ENCODE data around the gene SPAG7. TPM values are rescaled to one million over a fixed set of nuclear protein-coding genes. Genes with fewer than 3 reads are reported as not detected.

Gene SPAG7
- total RNA-seq, 1 experiment from 2014 or later: 49.9 TPM

- H3K9ac ChIP-seq (ENCODE audit: low read length): peak overlapping the region; percentile 97
- H3K27me3 ChIP-seq (ENCODE audit: insufficient read depth, low read length): no peaks in the 10 kb centered on the region
- ChIA-PET CTCF (interaction anchor here (1.0 kb wide), 2 partner anchors 42 to 379 kb away, joined by 3 read pairs; partner anchors contain the start of gene CHRNE), RAD21 (ENCODE audit: low non-redundant PET in 1 of 2, low total read pairs in 2 of 2, uncharacterized antibody in 2 of 2, unreplicated experiment in 2 of 2) (no interaction called here), POLR2A (interaction anchor here (1.3 to 4.7 kb wide), 3 partner anchors 19 to 36 kb away, joined by 3 to 45 read pairs (median 4); partner anchors contain the start of gene SPAG7)
- peak; percentile 82 for DNase-seq (ENCODE audit: low read depth, low spot score)
- peaks cover 82% of the 10 kb centered on the region for H3K79me2 ChIP-seq (ENCODE audit: insufficient read depth, low read length)
- peaks cover 9 to 25% of the 10 kb centered on the region in 2 experiments; a peak in 2 of 4 replicates for H3K36me3 ChIP-seq (ENCODE audit: control insufficient read depth in 1 of 2, insufficient read depth in 2 of 2, low read length in 2 of 2)
- ATAC-seq: peak; percentile 48
- no peaks in the 10 kb centered on the region for H3K9me2 ChIP-seq (ENCODE audit: insufficient read depth)
- no TSS peak for BruUV-seq (replicated peaks)
- peak overlapping the region; percentile 96 to 97 for H3K4me3 ChIP-seq (replicated peaks in 1 of 2; ENCODE audit: low read depth in 1 of 2, low read length in 2 of 2)
- H3K9me3 ChIP-seq (ENCODE audit: control insufficient read depth in 1 of 2, insufficient read depth in 1 of 2, low read depth in 1 of 2, low read length in 2 of 2): no peaks in the 10 kb centered on the region
- H3K4me1 ChIP-seq (ENCODE audit: control insufficient read depth in 1 of 2, insufficient read depth in 2 of 2, low read length in 2 of 2): peaks cover 28 to 63% of the 10 kb centered on the region in 2 experiments
- no peak overlapping the region for H2AFZ ChIP-seq (ENCODE audit: low read depth, low read length, poor library complexity, severe bottlenecking)
- H3K27ac ChIP-seq (ENCODE audit: low read depth, low read length): peak overlapping the region; percentile 65
- H4K20me1 ChIP-seq (ENCODE audit: insufficient read depth): peaks cover 12% of the 10 kb centered on the region; the same call in 1 of the 2 replicates
- intact Hi-C loops (cut with micrococcal nuclease): loop anchor here (1.0 to 5.0 kb wide), 2 partner anchors 42 to 117 kb away; partner anchors contain the start of gene CAMTA2
- H3K4me2 ChIP-seq (ENCODE audit: low read length): peak overlapping the region; percentile 100
- TF ChIP-seq, protein P1, sequence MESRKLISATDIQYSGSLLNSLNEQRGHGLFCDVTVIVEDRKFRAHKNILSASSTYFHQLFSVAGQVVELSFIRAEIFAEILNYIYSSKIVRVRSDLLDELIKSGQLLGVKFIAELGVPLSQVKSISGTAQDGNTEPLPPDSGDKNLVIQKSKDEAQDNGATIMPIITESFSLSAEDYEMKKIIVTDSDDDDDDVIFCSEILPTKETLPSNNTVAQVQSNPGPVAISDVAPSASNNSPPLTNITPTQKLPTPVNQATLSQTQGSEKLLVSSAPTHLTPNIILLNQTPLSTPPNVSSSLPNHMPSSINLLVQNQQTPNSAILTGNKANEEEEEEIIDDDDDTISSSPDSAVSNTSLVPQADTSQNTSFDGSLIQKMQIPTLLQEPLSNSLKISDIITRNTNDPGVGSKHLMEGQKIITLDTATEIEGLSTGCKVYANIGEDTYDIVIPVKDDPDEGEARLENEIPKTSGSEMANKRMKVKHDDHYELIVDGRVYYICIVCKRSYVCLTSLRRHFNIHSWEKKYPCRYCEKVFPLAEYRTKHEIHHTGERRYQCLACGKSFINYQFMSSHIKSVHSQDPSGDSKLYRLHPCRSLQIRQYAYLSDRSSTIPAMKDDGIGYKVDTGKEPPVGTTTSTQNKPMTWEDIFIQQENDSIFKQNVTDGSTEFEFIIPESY (IDR thresholded peaks at IDR 0.05; ENCODE audit: extremely low read depth, insufficient replicate concordance, low read length): peak; percentile 50
- TF ChIP-seq CBX3 (IDR thresholded peaks at IDR 0.05; ENCODE audit: low read depth) (no peak; the same call in 1 of the 2 replicates), SRF (IDR thresholded peaks at IDR 0.05; ENCODE audit: low read depth) (no peak), ZNF274 (IDR thresholded peaks at IDR 0.05; ENCODE audit: low read depth, low read length) (no peak), CTCF (IDR thresholded peaks at IDR 0.05 in 2 of 3, conservative IDR thresholded peaks at IDR 0.05 in 1 of 3; ENCODE audit: borderline replicate concordance in 1 of 3, insufficient read depth in 1 of 3, low read depth in 2 of 3, low read length in 2 of 3) (no peak), CEBPB (IDR thresholded peaks at IDR 0.05; ENCODE audit: low read depth) (no peak), EZH2 (IDR thresholded peaks at IDR 0.05) (no peak), EZH2phosphoT487 (IDR thresholded peaks at IDR 0.05; ENCODE audit: borderline replicate concordance) (no peak), SIN3A (IDR thresholded peaks at IDR 0.05; ENCODE audit: low read depth) (peak; percentile 68), POLR2AphosphoS5 (IDR thresholded peaks at IDR 0.05; ENCODE audit: low read depth, low read length) (peak; percentile 63; the same call in 1 of the 2 replicates), JUND (IDR thresholded peaks at IDR 0.05) (peak; percentile 96), EGR1 (IDR thresholded peaks at IDR 0.05; ENCODE audit: low read depth) (no peak), ELF1 (IDR thresholded peaks at IDR 0.05; ENCODE audit: borderline replicate concordance, low read depth) (no peak), FOSL1 (IDR thresholded peaks at IDR 0.05; ENCODE audit: low read depth) (peak; percentile 94), YY1 (IDR thresholded peaks at IDR 0.05; ENCODE audit: extremely low read depth, insufficient replicate concordance, low read depth, low read length) (peak; percentile 29), SP1 (IDR thresholded peaks at IDR 0.05; ENCODE audit: low read depth) (peak; percentile 78)
- TF ChIP-seq, protein P2, sequence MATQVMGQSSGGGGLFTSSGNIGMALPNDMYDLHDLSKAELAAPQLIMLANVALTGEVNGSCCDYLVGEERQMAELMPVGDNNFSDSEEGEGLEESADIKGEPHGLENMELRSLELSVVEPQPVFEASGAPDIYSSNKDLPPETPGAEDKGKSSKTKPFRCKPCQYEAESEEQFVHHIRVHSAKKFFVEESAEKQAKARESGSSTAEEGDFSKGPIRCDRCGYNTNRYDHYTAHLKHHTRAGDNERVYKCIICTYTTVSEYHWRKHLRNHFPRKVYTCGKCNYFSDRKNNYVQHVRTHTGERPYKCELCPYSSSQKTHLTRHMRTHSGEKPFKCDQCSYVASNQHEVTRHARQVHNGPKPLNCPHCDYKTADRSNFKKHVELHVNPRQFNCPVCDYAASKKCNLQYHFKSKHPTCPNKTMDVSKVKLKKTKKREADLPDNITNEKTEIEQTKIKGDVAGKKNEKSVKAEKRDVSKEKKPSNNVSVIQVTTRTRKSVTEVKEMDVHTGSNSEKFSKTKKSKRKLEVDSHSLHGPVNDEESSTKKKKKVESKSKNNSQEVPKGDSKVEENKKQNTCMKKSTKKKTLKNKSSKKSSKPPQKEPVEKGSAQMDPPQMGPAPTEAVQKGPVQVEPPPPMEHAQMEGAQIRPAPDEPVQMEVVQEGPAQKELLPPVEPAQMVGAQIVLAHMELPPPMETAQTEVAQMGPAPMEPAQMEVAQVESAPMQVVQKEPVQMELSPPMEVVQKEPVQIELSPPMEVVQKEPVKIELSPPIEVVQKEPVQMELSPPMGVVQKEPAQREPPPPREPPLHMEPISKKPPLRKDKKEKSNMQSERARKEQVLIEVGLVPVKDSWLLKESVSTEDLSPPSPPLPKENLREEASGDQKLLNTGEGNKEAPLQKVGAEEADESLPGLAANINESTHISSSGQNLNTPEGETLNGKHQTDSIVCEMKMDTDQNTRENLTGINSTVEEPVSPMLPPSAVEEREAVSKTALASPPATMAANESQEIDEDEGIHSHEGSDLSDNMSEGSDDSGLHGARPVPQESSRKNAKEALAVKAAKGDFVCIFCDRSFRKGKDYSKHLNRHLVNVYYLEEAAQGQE (IDR thresholded peaks at IDR 0.05; ENCODE audit: low read depth): no peak
- TF ChIP-seq, protein P3, sequence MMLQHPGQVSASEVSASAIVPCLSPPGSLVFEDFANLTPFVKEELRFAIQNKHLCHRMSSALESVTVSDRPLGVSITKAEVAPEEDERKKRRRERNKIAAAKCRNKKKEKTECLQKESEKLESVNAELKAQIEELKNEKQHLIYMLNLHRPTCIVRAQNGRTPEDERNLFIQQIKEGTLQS (IDR thresholded peaks at IDR 0.05): no peak
Observed at GRCh38 chr17:4945176-4945943, 22.3 kb downstream of the SPAG7 start.

Measured in HCT116 (cell line).